ENCODE results near the gene PXK. TPM values are rescaled to one million over a fixed set of nuclear protein-coding genes. Genes with fewer than 3 reads are reported as not detected.

PXK gene
- total RNA-seq, 1 donor from 2014 or later: 5.4 TPM

GRCh38 chr3:58345457-58345856, 12.8 kb downstream of the PXK start:
- Mint-ChIP-seq H3K36me3 (ENCODE audit: low read depth) (no peaks in the 10 kb centered on the region), H3K27ac (ENCODE audit: unreplicated experiment) (no peak overlapping the region), H3K27me3 (ENCODE audit: low read depth) (no peaks in the 10 kb centered on the region), H3K4me3 (no peak overlapping the region), H3K9me3 (no peaks in the 10 kb centered on the region), H3K4me1 (no peaks in the 10 kb centered on the region)
- TF ChIP-seq CTCF (conservative IDR thresholded peaks at IDR 0.05): no peak
- DNase-seq (ENCODE audit: low read depth, low spot score): no peak

GRCh38 chr3:58346368-58346767, 13.7 kb downstream of the PXK start:
- Mint-ChIP-seq H3K9me3 (no peaks in the 10 kb centered on the region), H3K27ac (ENCODE audit: unreplicated experiment) (no peak overlapping the region)

GRCh38 chr3:58347984-58348383, 15.3 kb downstream of the PXK start:
- no peaks in the 10 kb centered on the region for H3K9me3 Mint-ChIP-seq
- H3K4me3 Mint-ChIP-seq: no peak overlapping the region
- no peak overlapping the region for H3K27ac Mint-ChIP-seq (ENCODE audit: unreplicated experiment)
- H3K4me1 Mint-ChIP-seq: peaks cover 4% of the 10 kb centered on the region
- H3K27me3 Mint-ChIP-seq (ENCODE audit: low read depth): peaks cover 3% of the 10 kb centered on the region
- H3K36me3 Mint-ChIP-seq (ENCODE audit: low read depth): no peaks in the 10 kb centered on the region
- TF ChIP-seq CTCF (conservative IDR thresholded peaks at IDR 0.05): no peak
- no peak for DNase-seq (ENCODE audit: low read depth, low spot score)

More at GRCh38 chr3:58346368-58346767, 13.7 kb downstream of the PXK start:
- no peak for TF ChIP-seq CTCF (conservative IDR thresholded peaks at IDR 0.05)
- no peak overlapping the region for H3K4me3 Mint-ChIP-seq
- H3K36me3 Mint-ChIP-seq (ENCODE audit: low read depth): no peaks in the 10 kb centered on the region
- H3K27me3 Mint-ChIP-seq (ENCODE audit: low read depth): peaks cover 3% of the 10 kb centered on the region
- no peaks in the 10 kb centered on the region for H3K4me1 Mint-ChIP-seq
- no peak for DNase-seq (ENCODE audit: low read depth, low spot score)

GRCh38 chr3:58349792-58350626, 17.3 kb downstream of the PXK start:
- H3K27me3 Mint-ChIP-seq (ENCODE audit: low read depth): peaks cover 3% of the 10 kb centered on the region
- no peaks in the 10 kb centered on the region for H3K36me3 Mint-ChIP-seq (ENCODE audit: low read depth)

GRCh38 chr3:58350627-58351013, 17.9 kb downstream of the PXK start:
- H3K27me3 Mint-ChIP-seq (ENCODE audit: low read depth): peaks cover 3% of the 10 kb centered on the region
- no peak overlapping the region for H3K27ac Mint-ChIP-seq (ENCODE audit: unreplicated experiment)
- H3K4me3 Mint-ChIP-seq: no peak overlapping the region
- peaks cover 4% of the 10 kb centered on the region for H3K4me1 Mint-ChIP-seq
- H3K9me3 Mint-ChIP-seq: no peaks in the 10 kb centered on the region
- no peak for DNase-seq (ENCODE audit: low read depth, low spot score)
- no peaks in the 10 kb centered on the region for H3K36me3 Mint-ChIP-seq (ENCODE audit: low read depth)
- TF ChIP-seq CTCF (conservative IDR thresholded peaks at IDR 0.05): no peak

More at GRCh38 chr3:58349792-58350626, 17.3 kb downstream of the PXK start:
- Mint-ChIP-seq H3K4me1 (peaks cover 4% of the 10 kb centered on the region), H3K9me3 (no peaks in the 10 kb centered on the region), H3K27ac (ENCODE audit: unreplicated experiment) (no peak overlapping the region), H3K4me3 (no peak overlapping the region)
- DNase-seq (ENCODE audit: low read depth, low spot score): no peak
- no peak for TF ChIP-seq CTCF (conservative IDR thresholded peaks at IDR 0.05)
